ENCODE data around the gene ABCA3. TPM values are rescaled to one million over a fixed set of nuclear protein-coding genes. Genes with fewer than 3 reads are reported as not detected.

Gene ABCA3
- total RNA-seq, 2 donors from 2014 or later: 9.6 to 12.4 TPM

DNA sequence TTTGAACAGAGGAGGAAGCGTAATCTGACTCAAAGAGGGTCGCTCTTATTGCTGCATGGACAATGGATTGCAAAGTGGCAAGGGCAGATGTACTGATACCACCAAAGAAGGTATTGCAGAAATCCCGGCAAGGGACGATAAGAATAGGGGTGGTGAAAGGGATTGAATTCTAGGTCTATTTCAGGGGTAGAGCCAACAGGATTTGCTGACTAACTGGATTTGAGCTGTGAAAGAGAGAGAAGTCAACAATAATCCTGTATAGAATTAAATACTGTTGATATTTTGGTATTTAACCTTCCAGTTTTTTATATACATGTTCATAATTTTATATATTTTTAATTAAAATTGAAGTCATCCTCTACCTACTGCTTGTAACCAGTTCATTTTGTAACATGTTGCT lies 19.4 kb upstream of the ABCA3 start:
- intact Hi-C loops (cut with DNase I): no loop called here
- DNase-seq: no peak
- ATAC-seq: no peak

DNA sequence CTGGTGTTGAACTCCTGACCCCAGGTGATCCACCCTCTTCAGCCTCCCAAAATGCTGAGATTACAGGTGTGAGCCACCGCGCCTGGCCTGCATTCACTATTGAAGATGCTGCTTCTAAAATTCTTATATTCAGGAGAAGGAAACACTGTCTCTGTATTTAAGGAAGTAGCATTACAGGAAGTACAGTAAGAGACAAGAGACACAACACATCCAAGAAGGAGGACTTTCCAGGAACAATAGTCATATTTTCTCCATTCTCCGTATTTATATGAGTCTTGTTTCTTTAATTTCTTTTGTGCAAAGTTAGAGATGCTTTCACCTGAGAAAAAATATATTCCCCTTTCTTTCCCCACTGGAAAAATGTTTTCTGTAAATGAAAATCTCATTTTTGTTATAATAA lies 18.3 kb upstream of the ABCA3 start:
- intact Hi-C loops (cut with DNase I): no loop called here
- ATAC-seq: no peak

DNA sequence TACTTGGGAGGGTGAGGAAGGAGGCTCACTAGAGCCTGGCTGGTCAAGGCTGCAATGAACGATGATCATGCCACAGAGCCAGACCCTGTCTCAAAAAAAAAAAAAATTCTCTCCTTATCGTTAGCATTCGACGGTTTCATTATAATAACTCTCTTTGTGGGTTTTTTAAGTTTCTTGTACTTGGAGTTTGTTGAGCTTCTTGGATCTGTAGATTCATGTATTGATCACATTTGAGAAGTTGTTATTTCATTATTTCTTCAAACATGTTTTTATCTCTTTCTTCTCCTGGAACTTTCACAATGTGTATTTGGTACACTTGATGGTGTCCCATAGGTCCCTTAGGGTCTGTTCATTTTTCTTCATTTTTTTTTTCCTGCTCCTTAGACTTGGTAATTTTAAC lies 16.8 kb upstream of the ABCA3 start:
- intact Hi-C loops (cut with DNase I): no loop called here
- no peak for ATAC-seq
- no peak for DNase-seq

More for the DNA sequence above, 18.3 kb upstream of the ABCA3 start:
- DNase-seq: no peak

DNA sequence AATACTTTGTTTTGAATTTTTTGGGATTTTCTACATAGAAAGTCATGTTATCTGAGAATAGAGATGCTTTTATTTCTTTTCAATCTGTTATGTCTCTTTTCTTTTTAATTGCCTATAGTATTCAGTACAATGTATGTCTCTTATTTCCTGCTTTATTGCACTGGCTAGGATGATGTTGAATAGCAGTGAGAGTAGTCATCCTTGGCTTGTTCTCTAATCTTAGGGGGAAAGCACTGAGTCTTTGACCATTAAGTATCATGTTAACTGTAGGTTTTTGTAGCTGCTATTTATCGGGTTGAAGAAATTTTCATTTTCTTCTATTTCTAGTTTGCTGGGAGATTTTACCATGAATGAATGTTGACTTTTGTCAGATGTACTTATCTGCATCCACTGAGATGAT lies 10.0 kb upstream of the ABCA3 start:
- no peak for ATAC-seq
- intact Hi-C loops (cut with DNase I): no loop called here
- no peak for DNase-seq

DNA sequence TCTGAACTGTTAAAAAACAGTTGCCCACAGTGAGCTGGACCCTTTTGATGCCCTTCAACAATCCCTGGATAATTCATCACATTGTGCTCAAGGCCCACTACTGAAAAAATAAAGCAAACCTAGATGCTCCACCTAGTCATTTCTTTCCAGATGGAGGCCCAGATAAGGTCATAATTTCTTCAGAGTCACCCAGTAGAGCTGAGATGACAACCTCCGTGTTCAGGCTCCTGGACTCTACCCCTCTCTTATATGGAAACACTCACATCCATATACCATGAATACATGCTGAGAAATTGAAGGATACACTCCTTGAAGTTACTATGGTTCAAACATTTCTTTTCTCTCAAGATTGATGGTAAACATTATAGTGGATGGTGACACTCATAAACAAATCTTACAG lies 2.7 kb upstream of the ABCA3 start:
- DNase-seq (no peak), ATAC-seq (no peak)
- intact Hi-C loops (cut with DNase I): loop anchor here (5.0 kb wide), 2 partner anchors 79 to 149 kb away; no protein-coding TSS in a partner anchor

DNA sequence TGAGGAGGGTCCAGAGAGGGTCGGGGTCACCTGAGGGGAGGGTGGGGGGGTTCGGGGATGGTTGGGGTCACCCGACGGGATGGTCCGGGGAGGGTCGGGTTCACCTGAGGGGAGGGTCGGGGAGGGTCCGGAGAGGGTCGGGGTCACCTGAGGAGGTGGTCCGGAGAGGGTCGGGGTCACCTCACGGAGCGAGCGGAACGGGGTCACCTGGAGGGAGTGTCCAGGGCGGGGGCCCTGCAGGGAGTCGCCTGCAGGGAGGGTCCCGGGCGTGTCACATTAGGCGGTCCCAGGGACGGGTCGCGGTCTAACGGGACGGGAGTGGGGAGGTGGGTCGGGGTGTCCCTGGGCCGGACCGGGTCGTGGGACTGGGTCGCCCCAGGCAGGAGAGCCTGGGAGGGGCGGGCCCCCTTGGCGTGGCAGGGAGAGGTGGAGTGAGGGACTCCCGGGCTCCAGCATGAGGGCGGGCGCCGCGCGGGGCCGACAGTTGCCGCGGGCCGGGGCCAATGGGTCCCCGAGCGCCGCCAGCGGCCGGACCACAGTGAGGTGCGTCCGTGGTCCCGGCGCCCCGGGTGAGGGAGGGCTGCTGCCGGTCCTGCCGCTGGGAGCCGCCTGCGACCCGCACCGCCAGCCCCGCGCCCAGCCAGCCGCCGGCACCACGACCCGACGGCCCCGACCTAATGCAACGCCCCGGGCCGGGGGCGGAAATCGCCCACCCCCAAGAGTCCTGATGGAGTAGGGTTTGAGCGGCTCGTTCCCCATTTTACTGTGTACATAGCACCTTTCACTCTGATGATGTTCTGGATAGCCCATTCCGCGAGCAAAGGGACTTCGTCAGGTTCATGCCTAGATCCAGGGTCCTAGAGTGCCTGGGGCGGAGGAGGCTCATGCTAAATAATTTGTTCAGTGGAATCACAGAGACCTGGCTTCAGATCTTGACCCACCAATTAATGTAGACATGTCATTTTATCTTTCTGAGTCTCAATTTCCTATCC lies 1.2 kb upstream of the ABCA3 start:
- ATAC-seq (peak in 1 of 2 donors; percentile 5), DNase-seq (peak; percentile 33)
- intact Hi-C loops (cut with DNase I): loop anchor here (2.0 to 5.0 kb wide), 3 partner anchors 81 to 159 kb away; no protein-coding TSS in a partner anchor

DNA sequence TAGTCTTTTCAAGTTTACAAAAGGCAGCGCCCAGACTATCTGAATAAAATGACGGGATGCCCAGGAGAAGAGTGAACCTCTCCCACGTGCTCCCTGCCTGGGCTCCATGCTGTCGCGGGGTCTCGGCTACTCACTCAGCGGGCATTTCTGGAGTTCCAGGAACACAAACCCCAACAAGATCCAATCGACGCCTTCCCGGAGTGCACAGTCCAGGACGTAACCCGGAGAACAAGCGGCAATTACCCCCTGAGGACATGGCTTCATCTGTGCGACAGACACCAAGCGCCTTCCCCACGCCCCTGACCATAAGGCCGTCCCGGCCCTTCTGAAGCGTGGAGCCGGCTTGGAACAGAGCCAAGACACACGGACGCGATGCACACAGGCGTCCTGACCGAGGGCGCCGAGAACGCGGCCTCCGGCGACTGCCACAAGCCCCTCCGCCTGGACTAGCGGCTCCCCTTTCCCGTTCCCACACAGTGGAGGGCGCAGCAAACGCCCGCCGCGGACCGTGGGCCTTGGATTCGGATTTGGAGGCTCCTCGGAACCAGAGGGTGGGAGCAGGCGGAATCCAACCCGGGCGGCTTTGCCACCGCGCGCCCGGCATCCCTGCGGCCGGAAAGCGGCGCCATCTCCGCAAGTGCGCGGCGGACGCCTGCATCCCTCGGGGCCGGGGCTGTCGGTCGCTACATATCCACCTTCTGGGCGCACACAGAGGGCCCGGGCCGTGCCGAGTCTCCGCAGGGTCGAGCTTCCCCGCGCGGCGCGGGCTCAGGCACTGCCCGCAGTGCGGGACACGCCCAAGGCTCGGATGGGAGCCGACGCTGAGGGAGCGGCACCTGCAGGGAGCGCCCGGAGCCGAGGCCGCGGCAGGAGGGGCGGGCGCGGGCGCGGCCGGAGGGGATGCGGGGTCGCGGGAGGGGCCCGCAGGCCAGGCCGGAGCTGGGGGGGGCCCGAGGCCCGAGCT lies 725 bp downstream of the ABCA3 start:
- intact Hi-C loops (cut with DNase I): loop anchor here (2.0 to 5.0 kb wide), 3 partner anchors 82 to 161 kb away; no protein-coding TSS in a partner anchor
- ATAC-seq (peak; percentile 14 to 49), DNase-seq (peak; percentile 74)

DNA sequence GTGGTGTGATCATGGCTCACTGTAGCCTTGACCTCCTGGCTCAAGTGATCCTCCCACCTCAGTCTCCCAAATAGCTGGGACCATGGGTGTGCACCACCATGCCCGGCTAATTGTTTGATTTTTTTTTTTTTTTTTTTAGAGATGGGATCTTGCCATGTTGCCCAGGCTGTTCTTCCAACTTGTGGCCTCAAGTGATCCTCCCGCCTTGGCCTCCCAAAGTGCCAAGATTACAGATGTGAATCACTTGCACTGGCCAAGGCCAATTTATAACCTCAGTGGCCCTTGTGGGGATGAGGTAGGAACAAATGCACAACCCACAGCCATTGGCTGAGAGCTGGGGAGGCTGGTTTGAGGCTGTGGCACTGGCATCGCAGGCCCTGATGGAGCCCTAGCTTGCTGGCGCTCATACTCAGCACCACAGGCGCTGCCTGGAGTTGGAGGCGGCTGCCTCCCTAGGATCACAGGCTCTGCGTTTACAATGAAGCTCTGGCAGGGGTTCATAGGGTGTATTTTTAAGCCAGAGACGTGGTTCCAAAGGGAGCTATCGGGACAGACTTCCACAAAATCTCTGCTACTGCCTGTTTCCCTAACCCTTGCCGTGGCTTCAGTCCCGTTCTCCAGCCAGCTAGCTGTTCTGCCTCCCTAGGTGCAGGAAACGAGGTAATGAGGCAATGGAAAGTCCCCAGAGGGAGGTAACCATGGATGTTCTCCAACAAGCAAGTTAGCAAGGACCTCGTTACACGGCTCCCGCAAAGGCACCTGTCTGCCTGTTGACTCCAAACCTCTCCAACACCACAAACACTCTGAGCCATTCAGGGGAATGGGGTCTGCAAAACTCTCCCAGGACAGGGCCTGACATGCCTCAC lies 2.9 kb downstream of the ABCA3 start:
- ATAC-seq (no peak), DNase-seq (no peak)
- intact Hi-C loops (cut with DNase I): no loop called here

DNA sequence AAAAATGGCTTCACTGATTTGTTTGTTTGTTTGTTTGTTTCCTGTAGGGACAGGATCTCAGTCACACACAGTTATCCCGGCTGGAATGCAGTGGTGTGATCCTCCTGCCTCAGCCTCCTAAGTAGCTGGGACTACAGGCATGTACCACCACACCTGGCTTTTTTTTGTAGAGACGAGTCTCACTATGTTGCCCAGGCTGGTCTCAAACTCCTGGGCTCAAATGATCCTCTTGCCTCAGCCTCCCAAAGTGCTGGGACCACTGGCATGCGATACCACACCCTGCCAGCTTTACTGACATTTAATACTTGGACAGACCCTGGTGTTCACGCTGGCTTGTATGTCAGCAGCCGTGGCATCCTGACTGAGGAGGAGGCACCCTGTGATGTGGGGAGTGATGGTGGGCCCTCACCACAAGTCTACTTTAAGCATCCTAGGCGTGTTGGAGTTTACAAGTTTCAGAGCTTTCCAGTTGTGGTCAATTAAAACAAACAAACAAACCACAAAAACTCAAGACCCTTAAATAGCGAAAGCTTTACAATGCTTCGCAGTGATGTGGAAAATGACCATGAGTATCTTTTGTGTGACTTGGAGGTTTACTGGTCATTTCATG lies 5.1 kb downstream of the ABCA3 start:
- ATAC-seq (no peak), DNase-seq (no peak)
- intact Hi-C loops (cut with DNase I): no loop called here

DNA sequence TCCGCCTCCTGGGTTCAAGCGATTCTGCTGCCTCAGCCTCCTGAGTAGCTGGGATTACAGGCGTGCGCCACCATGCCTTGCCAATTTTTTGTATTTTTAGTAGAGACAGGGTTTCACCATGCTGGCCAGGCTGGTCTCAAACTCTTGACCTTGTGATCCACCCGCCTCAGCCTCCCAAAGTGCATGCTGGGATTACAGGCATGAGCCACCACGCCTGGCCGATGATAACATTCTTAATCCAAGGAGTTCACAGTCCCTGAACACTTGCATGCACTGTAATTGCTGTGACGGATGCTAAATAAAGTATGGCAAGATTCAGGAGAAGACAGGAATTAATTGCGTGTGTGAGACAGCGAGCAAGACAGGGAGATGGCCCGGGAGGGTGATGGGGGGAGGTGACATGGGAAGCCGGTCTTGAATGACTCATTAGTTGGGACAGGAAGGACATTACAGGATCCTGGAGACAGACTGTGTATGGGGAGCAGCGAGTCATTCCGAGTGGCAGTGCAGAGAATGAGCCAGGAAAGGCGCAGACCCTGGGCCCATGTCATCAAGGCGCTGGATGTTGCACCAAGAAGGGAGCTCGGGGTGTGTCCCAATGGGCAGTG lies 6.7 kb downstream of the ABCA3 start:
- peak in 1 of 2 donors; percentile 41 for ATAC-seq
- intact Hi-C loops (cut with DNase I): no loop called here
- DNase-seq: no peak

DNA sequence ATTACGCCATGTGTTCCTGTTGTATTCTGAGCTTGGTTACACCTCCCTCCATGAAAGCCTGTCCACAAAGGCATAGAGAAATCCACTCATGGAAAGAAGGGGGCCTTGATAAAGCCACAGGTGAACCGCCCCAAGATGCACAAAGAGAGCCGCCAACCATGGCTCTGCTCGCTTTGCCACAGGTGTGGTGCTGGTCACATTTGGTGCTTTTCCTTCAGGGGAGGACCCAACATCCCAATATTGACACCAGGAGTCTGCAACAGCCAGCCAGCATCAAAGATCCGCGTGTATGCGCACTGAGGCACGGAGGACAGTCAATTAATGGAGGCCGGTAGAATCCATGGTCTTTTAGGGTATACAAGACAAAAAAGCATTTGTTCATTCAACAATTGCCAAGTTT lies 7.3 kb downstream of the ABCA3 start:
- intact Hi-C loops (cut with DNase I): no loop called here
- ATAC-seq (no peak), DNase-seq (no peak)

DNA sequence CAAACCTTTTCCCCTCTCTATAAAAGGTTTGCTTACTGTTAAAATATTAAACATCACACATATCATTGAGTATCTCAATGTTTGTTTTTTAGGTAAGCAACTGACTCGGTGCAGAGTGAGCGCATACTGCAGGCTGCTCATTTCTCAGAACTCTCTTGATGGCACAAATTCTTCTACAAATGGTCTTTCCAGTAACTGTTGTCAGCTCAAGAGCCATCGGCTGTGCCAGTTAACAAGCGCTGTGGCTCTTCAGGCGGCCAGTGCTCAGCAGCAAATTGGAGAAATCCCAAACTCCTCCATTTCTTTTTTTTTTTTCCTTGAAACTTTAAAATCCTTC lies 8.6 kb downstream of the ABCA3 start:
- DNase-seq (no peak), ATAC-seq (no peak)
- intact Hi-C loops (cut with DNase I): no loop called here

DNA sequence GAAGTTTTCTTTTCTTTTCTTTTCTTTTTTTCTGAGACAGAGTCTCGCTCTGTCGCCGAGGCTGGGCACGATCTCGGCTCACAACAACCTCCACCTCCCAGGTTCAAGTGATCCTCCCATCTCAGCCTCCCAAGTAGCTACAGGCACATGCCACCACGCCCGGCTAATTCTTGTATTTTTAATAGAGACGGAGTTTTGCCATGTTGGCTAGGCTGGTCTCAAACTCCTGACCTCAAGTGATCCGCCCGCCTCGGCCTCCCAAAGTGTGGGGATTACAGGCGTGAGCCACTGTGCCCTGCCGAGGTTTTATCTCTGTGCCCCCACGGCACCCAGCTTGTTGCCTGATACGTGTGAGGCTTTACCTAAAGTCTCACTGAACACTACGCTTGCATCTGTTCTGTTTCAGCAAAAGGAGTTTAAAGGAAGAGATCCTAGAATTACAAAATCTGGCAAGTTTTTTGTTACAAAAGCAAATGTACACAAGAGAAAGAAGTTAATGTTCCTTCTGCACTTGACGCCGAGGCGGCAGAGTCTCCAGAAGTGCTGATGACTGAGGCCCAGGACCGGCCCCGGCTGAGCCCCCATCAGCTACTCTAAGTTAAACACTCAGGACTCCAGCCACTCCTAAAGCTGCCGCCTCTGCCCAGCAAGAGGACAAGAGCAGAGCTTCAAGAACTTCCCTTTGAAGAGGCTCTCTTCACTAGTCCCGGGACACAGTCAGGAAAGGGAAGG lies 9.2 kb downstream of the ABCA3 start:
- intact Hi-C loops (cut with DNase I): no loop called here
- ATAC-seq (no peak), DNase-seq (no peak)

DNA sequence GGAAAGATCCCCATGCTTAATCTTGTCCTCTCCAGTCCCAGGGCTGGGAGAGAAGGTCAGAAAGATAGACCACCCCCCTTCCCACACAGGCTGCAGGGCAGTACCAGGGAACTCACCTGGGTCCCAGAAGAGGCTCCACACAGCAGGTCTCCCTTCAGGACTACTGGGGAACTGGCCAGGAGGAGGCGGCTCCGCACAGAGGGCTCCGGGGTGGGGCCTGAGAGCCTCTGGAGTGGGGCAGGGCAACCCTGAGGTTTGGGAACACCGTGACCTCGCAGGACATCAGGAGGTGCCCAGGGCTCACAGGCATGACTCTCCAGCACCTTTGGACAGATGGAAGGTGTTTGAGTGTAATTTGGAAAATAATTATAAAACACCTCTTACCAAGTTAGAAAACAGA lies 11.0 kb downstream of the ABCA3 start:
- DNase-seq (no peak), ATAC-seq (no peak)
- intact Hi-C loops (cut with DNase I): no loop called here

DNA sequence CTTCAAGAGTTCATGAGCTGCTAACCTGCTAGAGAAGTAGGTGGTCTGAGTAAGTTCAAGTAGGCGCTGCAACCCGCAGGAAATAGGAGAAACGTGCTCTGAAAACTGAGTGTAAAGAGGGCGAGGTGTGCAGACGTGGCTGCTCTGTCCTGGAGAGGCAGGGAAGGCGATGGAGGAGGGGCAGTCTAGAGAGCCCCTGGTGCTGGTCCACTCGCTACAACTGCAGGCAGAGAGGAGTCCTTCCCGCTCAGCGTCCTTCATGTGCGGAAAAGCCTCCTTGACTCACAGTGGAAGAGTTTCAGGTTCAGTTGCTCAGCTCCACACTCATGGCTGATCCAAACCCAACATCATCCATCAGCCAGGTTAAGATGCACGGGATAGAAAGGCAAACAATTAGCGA lies 12.1 kb downstream of the ABCA3 start:
- ATAC-seq: no peak
- no peak for DNase-seq
- intact Hi-C loops (cut with DNase I): no loop called here

DNA sequence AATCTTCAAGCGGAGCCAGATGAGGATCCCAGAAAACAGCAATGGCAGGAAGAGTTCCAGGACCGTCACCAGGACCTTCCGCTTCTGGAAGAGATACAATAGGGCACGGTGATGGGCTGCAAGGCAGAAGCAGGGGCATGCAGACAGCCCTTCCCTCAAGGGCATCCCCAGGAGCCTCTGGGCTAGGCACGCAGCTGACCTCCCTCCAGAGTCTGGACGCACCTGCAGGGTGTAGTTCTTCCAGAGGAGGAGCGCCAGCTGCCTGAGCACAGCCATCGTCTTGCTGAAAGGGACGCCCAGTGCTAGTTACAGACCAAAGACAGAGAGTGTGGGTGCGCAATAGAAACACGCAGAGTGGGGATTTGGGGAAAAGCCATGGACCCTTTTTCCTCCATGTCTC lies 14.3 kb downstream of the ABCA3 start:
- ATAC-seq: no peak
- intact Hi-C loops (cut with DNase I): no loop called here
- no peak for DNase-seq

DNA sequence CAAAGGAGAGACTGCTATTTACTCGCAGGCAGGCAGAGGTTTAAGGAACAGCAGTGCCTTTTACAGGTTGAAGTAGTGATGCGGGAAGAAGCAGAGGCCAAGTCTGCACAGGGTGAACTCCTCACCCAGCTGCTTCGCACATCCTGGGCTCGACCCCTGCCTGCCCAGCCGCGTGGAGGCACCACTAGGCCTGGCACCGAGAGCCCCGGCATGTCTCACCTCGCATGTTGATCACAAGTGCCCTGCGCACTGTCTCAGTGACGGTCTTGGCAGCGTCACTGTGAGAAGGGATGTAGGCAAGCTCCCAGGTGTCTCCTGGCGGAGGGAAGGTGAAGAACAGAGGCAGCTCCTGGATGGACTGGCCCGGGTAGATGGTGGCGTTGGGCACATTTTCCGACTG lies 14.7 kb downstream of the ABCA3 start:
- intact Hi-C loops (cut with DNase I): no loop called here
- ATAC-seq (no peak), DNase-seq (no peak)

DNA sequence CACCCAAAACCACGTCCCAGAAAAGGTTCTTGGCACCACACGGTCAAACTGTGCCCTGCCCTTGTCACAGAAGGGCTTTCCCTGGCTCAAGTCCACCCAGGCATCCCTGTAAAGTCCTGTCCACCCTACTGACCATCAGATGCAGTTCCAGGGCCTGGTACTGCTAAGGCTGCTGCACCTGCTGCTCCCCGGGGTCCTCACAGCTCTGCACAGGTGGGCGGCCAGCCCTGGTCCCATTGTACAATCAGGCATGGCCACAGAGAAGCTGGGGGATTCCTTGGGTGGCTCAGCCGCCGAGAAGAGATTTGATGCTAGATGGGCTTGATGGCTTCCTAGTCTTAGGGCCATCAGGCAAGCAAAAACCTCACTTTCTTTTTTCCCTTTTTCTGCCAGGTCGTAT lies 15.3 kb downstream of the ABCA3 start:
- DNase-seq (no peak), ATAC-seq (no peak)
- intact Hi-C loops (cut with DNase I): no loop called here

Measured in left cardiac atrium (tissue), 4 donors.